ENCODE data around the gene NTRK3.

The NTRK3 gene

DNA sequence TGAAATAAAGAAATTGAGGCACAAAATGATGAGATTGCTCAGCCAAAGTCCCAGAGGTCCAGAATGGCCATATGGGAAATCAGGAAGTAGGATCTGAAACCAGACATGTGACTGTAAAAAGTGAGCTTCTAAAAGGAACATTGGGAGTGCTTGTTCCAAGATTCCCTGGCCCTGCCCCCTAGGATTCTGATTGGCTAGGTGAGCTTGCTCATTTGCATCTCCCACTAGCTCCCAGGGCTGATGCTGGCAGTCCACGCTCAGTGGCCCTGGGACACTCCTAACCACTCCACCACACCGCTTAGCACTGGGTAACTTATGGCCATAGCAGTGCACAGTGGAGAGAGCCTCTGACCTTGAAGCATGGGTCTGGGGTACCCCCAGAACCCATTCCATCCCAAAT, 326.7 kb downstream of the NTRK3 start:
- no peak for DNase-seq

DNA sequence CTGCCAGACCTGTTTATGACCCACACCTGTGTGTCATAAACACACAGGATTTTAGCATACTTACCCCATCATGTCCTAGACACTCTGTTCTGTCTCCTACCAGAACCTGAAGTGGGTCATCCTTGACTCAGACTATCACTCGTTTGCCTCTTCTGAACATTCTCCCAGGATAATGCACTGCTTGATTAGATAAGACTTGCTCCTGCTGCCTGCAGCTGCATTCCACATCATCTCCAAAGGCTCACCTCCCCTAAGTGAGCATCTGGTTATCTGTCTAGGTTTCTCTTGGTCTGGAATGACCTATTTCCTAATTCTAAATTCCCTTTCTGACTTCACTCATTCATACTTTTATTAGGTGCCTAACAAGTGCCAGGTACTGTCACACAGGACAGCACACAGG, 332.1 kb downstream of the NTRK3 start:
- no peak for DNase-seq

DNA sequence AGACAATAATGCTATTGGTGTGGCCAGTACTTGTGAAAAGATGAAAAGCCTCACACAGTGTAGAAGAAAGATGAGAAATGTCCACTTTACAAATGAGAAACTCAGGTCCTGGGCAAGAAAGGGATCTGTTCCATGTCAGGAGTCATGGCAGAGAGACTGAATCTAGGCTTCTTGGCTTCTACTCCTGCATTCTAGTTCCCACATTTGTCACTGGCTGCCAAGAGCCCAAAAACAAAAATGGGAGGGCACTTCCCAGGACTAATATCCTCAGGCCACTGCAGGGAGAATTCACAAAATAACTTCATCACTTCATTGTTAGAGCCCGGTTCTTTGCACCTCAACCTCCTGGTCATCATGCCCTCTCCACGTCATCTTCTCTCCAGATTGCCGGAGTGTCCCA, 337.5 kb downstream of the NTRK3 start:
- DNase-seq, result no peak

DNA sequence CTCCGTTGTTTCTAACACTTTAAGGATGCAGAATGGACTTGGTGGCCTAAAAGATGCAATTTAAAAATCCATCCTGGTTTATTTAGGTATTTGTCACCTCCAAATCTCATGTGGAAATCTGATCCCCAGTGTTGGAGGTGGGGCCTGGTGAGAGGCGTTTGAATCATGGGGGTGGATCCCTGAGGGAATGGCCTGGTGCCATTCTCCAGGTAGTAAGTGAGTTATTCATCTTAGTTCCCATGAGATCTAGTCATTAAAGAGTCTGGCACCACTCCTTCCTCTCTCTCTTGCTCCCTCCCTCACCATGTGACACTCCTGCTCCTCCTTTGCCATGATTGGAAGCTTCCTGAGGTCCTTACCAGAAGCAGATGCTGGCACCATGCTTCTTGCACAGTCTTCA, 339.1 kb downstream of the NTRK3 start:
- no peak for DNase-seq

DNA sequence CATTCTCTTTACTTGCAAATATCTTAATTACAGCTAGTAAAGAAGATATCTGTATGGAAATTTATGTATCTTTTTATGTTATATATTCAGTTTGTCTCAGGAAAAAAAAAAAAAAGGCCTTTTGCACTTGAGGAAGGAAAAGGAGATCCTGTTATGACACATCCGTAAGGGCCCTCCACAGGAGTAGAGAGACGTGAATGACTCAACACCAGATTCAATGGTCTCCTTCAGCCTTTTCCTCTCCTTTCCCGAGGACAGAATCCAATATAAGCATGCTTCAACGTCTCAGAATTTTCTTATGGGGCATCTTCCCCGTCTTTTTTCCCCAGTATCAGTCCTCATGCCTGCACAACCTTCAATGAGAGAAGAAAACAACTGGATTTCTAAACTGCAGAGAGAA, 340.3 kb downstream of the NTRK3 start:
- no peak for DNase-seq

DNA sequence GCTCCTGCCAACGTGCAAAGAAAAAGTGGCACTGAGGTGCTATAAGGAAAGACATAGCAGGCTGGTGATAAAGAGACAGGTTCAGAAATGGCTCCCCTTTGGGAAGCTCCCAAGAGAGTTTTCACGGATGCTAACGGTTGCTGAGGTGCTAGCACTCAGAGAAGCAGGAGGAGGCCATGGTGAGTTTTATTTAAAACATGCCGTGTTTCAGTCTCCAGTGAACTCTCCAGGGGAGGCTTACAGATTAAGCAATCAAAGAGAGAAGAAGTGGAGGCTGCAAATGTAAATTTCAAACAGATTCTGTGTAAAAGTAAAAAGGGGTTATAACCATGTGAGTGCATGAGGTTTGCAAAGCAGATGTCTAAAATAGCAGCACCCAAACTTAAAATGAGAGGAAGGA, 346.2 kb downstream of the NTRK3 start:
- DNase-seq, result no peak

DNA sequence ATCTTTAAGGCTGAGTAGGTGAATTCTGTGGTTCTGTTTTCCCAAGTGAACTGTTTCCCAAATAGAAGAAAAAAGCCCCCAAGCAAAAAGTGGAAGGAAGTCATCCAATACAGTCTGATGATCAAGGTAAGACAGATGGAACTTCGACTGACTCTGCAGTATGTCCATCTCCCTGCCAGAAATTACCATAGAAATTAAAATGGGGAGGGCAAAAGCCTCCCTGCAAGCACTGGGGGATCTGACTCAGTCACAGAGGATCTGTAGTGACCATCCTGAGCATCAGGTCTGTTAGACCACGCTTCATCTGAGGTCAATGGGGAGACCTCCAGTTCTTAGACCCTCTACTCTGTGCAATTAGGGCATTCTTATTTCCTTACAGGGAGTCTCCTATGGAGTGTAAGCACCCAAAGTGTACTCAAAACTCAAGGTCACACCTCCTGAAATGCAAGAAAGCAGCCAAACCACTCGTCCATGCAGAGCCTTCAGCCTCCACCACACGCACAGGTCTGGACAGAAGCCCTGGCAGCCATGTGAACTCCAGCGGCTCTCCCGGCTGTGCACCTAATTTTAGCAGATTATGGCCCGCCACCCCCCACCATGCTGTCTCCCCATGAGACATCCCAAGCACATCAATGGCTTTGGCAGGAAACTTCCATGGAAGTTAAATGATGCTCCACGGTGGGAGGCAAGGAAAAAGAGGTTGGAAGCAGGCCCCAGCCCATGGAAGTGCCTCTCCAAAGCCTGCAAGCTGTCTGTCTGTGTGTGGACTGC, 348.7 kb downstream of the NTRK3 start:
- DNase-seq, result no peak

DNA sequence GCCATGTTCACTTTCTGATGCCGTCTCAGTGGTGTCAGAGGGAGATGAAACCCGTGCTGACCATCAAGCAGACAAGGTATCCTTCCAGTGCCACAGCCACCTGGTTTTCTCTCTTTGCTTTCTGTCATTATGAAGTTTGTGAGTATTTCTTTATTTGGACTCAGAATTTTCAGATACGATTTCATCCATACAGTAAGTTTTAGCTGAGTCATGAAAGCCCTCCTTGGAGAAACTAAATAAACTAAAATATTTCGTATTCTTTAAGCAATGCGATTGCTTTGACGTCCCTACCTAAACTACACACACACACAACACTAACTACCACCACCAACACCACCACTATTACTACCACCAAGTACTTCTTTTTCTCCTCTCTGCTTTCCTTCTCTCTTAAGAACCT, 350.1 kb downstream of the NTRK3 start:
- no peak for DNase-seq

DNA sequence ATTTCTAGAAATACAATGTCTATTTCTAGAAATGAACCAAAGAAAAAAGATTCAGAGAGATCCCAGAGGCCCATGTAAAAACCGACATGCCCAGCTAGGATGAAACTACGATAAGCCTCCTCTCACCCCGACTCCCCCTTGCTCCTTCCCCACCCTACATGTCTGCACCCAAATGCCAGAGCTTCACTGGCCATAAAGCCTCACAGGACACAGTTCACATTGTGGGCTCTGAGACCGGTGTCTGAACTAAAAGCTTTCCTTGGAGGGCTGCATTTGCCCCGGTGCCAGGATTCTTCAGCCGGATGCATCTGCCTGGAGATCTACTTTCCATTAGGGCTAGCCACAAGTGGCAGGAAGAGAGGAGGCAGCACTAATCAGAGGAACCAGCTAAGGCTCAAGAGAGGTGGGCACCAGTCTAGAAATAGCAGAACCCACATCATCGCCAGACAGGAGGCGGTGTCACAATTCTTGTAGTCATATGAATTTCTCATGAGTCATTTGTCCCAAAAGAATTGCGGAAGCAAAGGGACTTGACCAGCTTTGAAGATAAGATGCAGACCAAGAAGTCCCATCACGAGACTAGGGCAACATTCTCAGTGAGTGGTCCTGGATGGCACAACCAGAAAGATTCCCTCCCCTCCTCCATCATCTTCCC, 353.6 kb downstream of the NTRK3 start:
- no peak for DNase-seq

DNA sequence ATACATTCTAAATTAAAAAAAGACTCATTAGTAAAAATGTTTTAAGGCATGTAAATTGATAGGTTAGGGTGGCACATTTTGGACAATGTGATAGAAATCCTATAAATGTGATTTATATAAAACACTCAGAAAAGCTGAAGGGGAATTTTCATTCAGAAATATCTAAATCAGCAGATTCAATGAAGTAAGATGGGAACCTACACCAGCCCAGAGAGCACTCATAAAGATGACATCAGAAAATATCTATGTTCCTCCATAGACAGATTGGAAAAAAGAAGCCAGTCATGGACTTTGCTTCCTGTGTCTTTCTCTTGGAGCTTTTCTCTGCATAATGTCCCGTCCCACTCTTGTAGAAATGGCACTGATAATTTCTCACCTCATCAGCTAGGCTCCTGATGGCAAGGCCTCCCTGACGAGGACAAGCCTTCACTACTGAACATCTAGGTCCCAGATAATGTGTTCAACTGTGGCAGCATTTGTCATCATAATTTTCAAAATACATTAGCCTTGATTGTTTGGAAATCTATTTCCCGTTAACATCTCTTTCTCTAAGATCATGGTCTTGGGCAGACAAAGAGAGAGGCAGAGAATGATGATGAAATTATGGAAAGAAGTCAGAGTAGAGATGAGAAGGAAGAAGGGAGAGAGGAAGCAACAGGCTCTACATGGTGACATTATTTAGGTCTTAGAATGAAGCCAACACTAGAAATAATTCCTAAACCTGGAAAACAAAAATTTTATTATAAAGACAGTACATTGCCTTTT, 354.4 kb downstream of the NTRK3 start:
- DNase-seq, result no peak

DNA sequence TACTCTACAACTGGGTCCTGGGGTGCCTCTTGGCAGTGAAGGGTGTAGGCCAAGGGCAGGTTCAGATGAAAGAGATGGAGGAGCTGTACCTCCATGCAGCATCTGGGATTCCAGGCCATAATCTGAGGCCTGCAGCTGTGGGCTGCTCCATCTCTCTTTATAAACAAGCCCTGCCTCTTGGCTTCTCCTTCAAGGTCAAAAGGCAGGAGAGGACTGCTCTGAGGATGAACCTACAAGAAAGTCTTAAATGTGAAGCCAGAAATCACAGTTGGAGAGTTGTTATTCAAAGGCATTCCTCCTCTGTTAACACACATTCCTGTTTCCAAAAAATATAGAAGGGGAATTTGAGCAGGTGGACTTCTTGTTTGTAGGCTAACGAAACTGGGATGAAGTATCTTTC, 355.5 kb downstream of the NTRK3 start:
- no peak for DNase-seq

DNA sequence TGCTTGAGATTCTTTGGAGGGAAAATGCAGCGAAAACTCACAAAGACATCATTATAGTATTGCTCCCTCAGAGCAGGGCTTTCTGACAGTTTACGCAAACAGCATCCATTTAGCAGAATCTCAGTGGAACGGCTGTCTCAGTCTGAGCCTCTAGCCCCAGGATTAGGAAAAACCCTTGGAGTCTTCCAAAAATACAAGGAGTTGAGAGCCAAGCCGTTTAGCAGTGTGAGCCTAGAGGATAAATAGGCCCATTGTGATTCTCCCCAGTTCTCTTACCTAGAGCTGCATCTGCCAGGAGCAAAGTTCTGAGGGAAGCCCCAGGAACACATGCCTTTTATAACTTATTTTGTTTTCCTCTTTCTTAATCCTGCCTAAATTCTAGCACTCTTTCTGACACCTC, 359.6 kb downstream of the NTRK3 start:
- no peak for DNase-seq

DNA sequence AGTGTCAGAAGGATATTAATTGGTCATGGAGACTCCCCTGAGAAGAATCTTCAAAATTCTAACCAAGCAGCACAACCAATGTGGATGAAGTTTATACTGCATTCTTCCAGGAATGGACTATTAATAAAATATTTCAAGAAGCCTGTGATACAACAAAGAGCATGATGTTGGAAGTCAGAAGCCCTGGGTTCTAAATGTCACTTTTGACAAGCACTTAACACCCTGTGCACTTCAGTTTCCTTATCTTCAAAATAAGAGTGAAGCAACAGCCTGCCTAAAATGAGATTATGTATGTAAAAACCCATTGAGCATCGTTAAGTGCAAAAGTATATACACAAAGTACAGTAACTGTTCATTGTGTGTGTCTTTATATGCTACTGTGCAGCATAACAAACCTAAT, 369.4 kb downstream of the NTRK3 start:
- DNase-seq, result no peak

DNA sequence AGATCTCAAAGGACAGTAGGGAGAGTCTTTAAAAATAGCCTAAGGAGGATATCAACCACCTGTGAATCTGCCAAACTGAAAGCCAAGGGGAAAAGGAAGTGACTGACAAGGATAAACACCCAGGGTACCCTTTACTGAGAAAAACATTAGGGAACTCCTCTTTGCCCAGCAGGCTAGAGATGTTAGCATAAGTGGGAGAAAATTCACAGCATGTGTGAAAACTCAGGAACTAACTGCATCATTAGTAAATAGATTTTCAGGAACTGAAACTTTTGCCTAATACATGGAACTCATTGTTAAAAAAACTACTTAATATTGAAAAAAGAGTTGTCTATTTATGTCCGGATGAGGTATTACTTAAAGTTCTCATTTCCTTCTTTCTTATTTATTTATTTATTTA, 375.5 kb downstream of the NTRK3 start:
- no peak for DNase-seq

DNA sequence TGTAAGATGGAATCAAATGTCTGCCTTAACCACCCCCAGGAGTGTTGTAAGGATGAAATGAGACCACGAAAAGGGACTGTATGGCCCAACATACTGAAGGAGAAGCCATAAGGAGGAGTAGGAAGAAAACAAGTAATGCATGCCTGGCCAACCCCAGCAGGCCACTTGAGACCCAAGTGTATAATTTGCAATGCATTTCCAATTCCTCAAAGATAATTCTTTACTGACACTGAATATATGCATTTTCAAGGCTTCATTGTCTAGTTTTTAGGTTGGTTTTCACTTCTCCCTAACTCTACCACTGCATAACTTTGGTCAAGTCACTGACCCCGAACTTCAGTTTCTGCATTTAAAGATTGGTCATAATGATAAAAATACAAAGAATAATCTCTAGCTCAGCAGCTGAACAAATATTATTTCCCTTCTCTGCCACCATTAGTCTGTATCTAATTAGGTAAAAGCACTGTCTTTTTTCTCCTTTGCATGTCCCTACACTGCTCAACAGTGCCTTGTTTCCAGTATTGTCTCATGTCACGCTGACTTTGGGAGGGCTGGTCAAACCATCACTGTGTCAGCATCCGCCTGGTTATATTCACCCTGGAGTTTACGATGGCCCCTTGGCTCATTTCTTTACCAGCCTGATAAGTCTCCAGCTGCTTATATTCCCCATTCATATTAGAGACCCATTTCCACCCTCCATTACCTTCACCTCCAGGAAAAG, 378.6 kb downstream of the NTRK3 start:
- no peak for DNase-seq

DNA sequence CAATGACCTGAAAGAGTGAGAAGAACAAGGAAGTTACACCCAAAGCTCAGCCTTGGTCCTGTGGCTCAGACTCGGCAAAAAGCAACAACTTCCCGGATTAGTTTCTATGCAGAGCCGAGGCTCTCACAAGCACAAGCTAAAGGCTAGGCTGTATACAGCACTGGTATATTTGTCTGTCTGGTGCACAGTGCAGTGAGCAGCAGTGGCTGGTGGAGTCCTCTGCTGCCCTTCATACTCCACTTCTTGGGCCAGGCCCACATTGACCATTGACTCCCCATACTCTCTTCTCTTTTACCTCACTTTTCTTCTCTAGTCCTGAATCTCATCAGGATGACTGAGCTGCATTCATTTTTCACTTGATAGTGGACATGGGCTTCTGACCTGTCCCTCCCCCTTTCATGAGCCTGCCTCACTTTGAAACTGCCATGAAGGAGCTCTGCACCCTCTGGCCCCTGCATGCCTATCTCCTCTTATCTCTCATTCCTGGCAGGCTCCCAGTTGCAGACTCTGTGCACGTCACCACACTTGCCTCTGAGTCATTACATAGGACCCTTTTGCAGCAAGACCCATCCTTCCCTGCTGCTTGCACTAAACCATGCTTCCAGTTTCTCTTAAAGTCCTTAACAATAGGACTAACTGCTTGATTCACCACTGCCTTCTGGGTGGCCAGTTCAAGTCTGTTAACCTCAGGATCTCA, 379.3 kb downstream of the NTRK3 start:
- DNase-seq, result no peak

DNA sequence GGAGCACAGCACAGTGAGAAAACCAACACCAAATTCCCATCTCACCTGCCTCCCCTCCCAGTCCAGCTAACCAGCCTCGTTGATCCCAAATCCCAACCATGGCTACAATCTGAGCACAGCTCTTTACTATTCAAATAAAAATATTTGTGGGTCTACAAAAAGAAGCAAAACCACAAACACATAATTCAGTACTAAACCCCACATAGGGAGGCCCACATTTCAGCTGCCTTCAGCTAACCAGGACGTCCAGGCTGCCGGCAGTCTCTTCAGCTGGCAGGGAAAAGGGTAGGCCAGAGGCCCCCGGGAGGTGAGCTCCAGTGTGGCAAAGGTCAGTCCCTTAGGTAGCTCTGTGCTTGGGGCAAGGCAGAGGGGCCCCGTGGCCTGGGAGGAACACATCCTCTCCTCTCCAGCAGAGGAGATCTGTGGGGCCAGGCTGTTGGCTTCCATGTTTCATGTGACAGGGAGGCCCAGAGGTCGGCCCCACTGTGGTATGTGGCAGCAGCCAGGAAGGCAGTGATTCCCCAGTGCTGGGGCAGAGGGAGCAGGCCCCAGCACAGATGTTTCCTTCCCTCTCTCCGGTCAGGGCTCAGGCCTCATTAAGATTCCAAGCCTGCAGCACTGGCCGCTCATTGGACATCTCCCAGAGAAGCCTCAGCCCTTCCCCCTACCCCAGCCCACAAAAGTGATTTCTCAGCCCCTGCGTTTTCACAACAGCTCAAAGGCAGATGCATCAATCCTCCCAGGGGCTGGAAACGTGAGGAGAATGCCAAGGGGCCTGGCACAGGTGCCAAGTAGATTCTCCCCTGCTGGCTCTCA, 381.4 kb downstream of the NTRK3 start:
- DNase-seq, result no peak

DNA sequence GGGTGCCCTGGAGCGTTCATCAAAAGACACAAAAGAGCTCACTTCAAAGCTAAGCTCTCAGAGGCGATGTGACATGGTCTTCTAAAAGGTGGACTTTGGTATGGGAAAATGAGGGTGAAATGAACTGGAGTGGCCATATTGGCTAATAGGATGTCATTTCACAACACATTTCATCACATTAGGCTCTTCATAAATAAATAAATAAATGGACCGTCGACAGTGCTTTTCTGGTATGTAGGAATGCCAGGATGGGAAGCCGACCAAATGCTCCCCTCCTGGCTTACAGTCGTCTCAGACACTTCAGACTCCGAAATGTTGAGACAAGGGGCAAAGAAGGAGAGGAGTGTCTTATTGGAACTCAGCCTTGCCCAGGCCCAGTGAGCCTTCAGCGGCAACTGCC, 383.0 kb downstream of the NTRK3 start:
- DNase-seq, result no peak

DNA sequence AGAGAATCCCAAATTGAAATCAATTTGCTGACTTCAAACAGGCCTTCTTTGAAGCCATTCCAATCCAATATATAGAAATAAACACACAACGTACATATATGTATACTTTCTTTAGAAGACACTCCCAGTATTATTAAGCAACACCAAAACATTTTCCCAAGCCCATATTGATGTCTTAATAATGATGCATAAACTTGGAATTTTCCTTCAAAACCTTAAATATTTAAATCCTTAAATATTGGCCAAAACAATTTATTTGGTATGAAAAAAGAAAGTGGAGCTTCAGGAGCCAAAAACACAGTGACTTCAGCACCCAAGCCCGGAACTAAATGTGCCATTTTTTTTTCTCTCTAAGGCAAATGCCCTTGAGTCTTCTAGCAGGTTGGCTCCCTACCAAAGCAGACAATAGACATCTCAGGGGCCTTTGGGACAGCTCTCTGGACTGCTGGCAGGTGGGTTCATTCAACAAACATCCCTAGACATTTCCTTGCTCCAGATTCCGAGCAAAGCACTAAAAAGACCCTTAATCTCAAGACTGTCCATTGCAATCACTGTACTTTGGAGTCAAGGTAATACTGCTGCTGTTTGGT, 384.7 kb downstream of the NTRK3 start:
- no peak for DNase-seq

DNA sequence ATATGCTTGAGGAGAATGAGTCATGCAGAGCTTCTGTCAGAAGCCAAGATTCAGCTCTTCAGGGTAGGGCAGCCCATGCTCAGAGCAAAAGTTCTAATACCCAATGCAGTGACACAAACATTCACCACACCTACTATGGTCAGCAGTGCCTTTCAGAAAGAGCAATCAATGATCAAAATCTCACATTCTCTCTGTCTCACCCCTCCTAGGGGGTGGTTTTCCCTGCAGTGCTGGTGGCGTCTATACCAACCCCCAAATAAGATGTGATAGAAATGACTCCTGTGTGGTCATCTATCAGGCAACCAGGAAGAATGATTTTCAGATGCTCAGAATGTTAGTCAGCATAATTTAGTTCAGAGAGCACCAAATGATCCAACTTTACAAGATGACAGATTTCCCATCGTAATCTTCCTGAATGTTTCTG, 385.3 kb downstream of the NTRK3 start:
- no peak for DNase-seq

DNA sequence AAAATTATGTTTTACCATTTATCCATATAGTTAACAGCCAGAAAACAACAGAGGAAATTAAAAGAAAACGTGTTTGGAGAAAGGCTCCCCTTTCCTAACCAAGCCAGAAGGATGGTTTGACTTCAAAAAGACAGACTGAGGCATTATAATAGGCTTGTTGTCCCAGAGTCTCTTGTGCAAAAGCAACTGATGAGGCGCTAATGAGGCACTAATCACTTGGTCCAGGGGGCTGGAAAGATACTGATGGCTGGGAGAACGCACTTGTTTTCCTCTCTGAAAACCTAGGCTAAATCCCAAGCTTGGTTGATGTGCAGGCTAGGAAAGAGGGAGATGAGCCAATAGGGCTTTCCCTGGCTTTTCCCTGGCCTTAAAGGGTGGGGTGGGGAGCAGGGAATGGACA, 389.6 kb downstream of the NTRK3 start:
- no peak for DNase-seq

DNA sequence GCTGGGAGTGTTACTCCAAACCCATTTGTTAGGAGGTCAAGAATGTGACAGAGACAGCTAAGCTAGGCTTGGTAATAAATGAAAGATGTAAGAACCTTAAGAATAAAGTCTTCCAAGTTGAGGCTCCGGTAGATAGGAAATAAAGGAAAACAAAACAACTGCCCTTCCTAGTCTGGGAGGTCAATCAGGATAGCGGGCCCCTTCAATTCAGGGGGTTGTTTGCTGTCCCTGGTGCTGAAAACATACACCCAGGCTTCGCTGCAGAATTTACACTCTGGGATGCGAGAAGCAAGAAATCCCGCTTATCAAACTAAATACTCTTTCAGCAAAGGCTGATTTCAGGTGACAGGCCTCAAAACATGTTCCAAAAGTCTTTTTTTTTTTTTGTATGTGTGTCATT, 393.4 kb downstream of the NTRK3 start:
- no peak for DNase-seq

Data from NCI-H2227 treated with DMSO at 0.1 percent for 48 hours (cell line).